Esophagus muscularis mucosa (tissue), 3 donors: ENCODE measurements around the gene GNG12.

Experiments
- POLR2A ChIP-seq: fragments of 450-650 bp; IDR thresholded peaks from one replicate; pipeline ENCODE4 v1.6.1; 2017; ENCODE audit warnings: antibody characterized with exemption, moderate library complexity, mild to moderate bottlenecking, low read depth
- TF ChIP-seq, protein P1 (sequence below), 3 experiments: fragments of 200-600 bp in 2 of 3; fragments of 450-650 bp in 1 of 3; sonication (generic) in 2 of 3; IDR thresholded peaks; one replicate each; pipeline ENCODE4 v1.5.1; 2017 to 2019; ENCODE audit warnings: antibody characterized with exemption in 3 of 3, mild to moderate bottlenecking in 2 of 3, moderate library complexity in 1 of 3

DNA sequence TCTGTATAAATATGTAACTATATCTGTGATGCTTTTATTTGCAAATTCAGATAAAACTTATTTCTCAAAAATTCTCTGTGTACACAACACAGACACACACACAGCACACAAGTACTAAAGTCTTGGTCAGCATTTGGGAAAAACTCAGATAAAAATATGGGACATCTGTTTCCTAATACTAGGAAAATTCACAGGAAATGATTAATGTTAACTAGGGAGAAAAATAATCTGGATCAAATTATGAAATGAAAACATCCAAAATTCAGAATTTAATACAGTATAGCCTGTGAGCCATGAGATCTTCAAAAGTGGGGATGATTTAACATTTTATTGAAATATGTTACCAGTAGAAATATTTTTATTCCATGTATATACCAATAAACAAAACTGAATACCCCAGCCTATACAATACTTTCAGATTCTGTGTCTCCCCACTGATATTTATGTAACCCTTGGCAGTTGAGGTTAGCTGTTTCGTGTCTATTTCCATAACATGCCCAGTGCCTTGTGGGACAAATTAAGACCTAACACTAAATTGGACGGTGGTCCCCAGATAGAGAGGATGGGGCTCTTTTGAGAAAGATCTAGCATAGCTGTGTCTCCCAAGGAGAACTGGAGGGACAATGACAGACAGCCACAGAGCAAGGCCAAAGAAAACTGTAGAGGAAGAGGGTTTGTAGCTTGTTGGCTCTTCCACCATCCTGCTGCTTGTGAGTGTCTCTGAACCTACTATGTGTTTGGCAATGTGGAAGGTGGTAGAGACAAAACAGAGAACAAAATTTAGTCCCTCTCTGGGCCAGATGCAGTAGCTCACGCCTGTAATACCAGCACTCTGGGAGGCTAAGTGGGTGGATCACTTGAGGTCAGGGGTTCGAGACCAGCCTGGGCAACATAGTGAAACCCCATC lies 47.2 kb downstream of the GNG12 start:
- TF ChIP-seq, protein P1, sequence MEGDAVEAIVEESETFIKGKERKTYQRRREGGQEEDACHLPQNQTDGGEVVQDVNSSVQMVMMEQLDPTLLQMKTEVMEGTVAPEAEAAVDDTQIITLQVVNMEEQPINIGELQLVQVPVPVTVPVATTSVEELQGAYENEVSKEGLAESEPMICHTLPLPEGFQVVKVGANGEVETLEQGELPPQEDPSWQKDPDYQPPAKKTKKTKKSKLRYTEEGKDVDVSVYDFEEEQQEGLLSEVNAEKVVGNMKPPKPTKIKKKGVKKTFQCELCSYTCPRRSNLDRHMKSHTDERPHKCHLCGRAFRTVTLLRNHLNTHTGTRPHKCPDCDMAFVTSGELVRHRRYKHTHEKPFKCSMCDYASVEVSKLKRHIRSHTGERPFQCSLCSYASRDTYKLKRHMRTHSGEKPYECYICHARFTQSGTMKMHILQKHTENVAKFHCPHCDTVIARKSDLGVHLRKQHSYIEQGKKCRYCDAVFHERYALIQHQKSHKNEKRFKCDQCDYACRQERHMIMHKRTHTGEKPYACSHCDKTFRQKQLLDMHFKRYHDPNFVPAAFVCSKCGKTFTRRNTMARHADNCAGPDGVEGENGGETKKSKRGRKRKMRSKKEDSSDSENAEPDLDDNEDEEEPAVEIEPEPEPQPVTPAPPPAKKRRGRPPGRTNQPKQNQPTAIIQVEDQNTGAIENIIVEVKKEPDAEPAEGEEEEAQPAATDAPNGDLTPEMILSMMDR (IDR thresholded peaks at IDR 0.05) = no peak
- no peak for TF ChIP-seq POLR2A
